ENCODE results near the gene BYSL. TPM values are rescaled to one million over a fixed set of nuclear protein-coding genes. Genes with fewer than 3 reads are reported as not detected.

BYSL gene
- total RNA-seq, 2 donors from 2014 or later, result 5.3 to 11.6 TPM

- no peaks in the 10 kb centered on the region for H3K36me3 ChIP-seq
These were observed 33.4 kb downstream of the BYSL start for GRCh38 chr6:41954668-41955067.

GRCh38 chr6:41955412-41955811 lies 34.1 kb downstream of the BYSL start:
- no peaks in the 10 kb centered on the region for H3K4me1 ChIP-seq (ENCODE audit: control insufficient read depth in 1 of 2, low read depth in 2 of 2)
- H3K4me3 ChIP-seq, result no peak overlapping the region
- no peaks in the 10 kb centered on the region for H3K36me3 ChIP-seq
- ATAC-seq (ENCODE audit: insufficient number of reproducible peaks, low FRiP score, low read depth), result no peak
- TF ChIP-seq CTCF (IDR thresholded peaks at IDR 0.05), result no peak
- no peaks in the 10 kb centered on the region for H3K9me3 ChIP-seq
- H3K27me3 ChIP-seq (replicated peaks; ENCODE audit: insufficient read depth), result no peaks in the 10 kb centered on the region
- no peak overlapping the region for H3K27ac ChIP-seq
- DNase-seq (ENCODE audit: low spot score), result no peak

More at GRCh38 chr6:41954668-41955067, 33.4 kb downstream of the BYSL start:
- no peaks in the 10 kb centered on the region for H3K4me1 ChIP-seq (ENCODE audit: control insufficient read depth in 1 of 2, low read depth in 2 of 2)
- H3K9me3 ChIP-seq, result no peaks in the 10 kb centered on the region
- no peak for TF ChIP-seq CTCF (IDR thresholded peaks at IDR 0.05)
- H3K4me3 ChIP-seq, result no peak overlapping the region
- DNase-seq (ENCODE audit: low spot score) (no peak), ATAC-seq (ENCODE audit: insufficient number of reproducible peaks, low FRiP score, low read depth) (no peak)
- H3K27ac ChIP-seq, result no peak overlapping the region
- no peaks in the 10 kb centered on the region for H3K27me3 ChIP-seq (replicated peaks; ENCODE audit: insufficient read depth)

- DNase-seq (ENCODE audit: low spot score) (no peak), ATAC-seq (ENCODE audit: insufficient number of reproducible peaks, low FRiP score, low read depth) (no peak)
- Histone ChIP-seq H3K27me3 (replicated peaks; ENCODE audit: insufficient read depth) (no peaks in the 10 kb centered on the region), H3K4me3 (no peak overlapping the region), H3K27ac (no peak overlapping the region), H3K36me3 (no peaks in the 10 kb centered on the region), H3K4me1 (ENCODE audit: control insufficient read depth in 1 of 2, low read depth in 2 of 2) (no peaks in the 10 kb centered on the region), H3K9me3 (no peaks in the 10 kb centered on the region)
- no peak for TF ChIP-seq CTCF (IDR thresholded peaks at IDR 0.05)
These were observed 35.8 kb downstream of the BYSL start for GRCh38 chr6:41957117-41957516.

GRCh38 chr6:41958022-41958856 lies 36.9 kb downstream of the BYSL start:
- H3K27ac ChIP-seq, result no peak overlapping the region
- ATAC-seq (ENCODE audit: insufficient number of reproducible peaks, low FRiP score, low read depth) (no peak), DNase-seq (ENCODE audit: low spot score) (no peak)
- no peaks in the 10 kb centered on the region for H3K27me3 ChIP-seq (replicated peaks; ENCODE audit: insufficient read depth)
- H3K4me3 ChIP-seq, result no peak overlapping the region
- H3K36me3 ChIP-seq, result no peaks in the 10 kb centered on the region
- H3K4me1 ChIP-seq (ENCODE audit: control insufficient read depth in 1 of 2, low read depth in 2 of 2), result no peaks in the 10 kb centered on the region
- no peaks in the 10 kb centered on the region for H3K9me3 ChIP-seq
- no peak for TF ChIP-seq CTCF (IDR thresholded peaks at IDR 0.05)

GRCh38 chr6:41960028-41960427 lies 38.7 kb downstream of the BYSL start:
- no peaks in the 10 kb centered on the region for H3K27me3 ChIP-seq (replicated peaks; ENCODE audit: insufficient read depth)
- no peaks in the 10 kb centered on the region for H3K9me3 ChIP-seq
- ATAC-seq (ENCODE audit: insufficient number of reproducible peaks, low FRiP score, low read depth) (no peak), DNase-seq (ENCODE audit: low spot score) (no peak)
- no peak overlapping the region for H3K4me3 ChIP-seq
- H3K27ac ChIP-seq, result no peak overlapping the region
- H3K36me3 ChIP-seq, result no peaks in the 10 kb centered on the region
- H3K4me1 ChIP-seq (ENCODE audit: control insufficient read depth in 1 of 2, low read depth in 2 of 2), result no peaks in the 10 kb centered on the region
- TF ChIP-seq CTCF (IDR thresholded peaks at IDR 0.05), result no peak

All from thoracic aorta (tissue), 2 donors.